K562 (cell line): ENCODE measurements around the gene CDX1. TPM values are rescaled to one million over a fixed set of nuclear protein-coding genes. Genes with fewer than 3 reads are reported as not detected.
A peak's percentile ranks its signal among the peaks of the same experiment; 100 is the strongest.

Experiments
- ATAC-seq: fragments of 200-7000 bp; cut with Tn5 transposase; 3 replicates; pipeline ENCODE4 v1.9.1; 2020; ENCODE audit warnings: moderate library complexity
- BruUV-seq: library from RNA; stranded (reverse); fragments of 400-500 nt; replicated peaks from 2 replicates; lab custom pipeline; 2021; lab: Mats Ljungman, UMichigan
- CTCF ChIA-PET: fragments of 300-600 bp; formaldehyde crosslinking; extraction: SDS; loops from one replicate; lab custom pipeline; 2021; ENCODE audit warnings: low intra/inter-chr PET ratio; lab: Yijun Ruan, JAX
- POLR2A ChIA-PET: fragments of 300-600, 350-650 bp; sonication (Branson Sonifier 250); formaldehyde crosslinking; extraction: SDS; loops from one replicate; lab custom pipeline; 2021; ENCODE audit warnings: antibody characterized with exemption, inconsistent platforms; lab: Yijun Ruan, JAX
- DNase-seq, 4 experiments: peaks; one replicate each; pipeline versions ENCODE4 v3.0.0 to v3.0.0-alpha.2; 2011 to 2018; ENCODE audit warnings: low spot score in 3 of 4, mixed read lengths in 3 of 4; ENCODE audit errors: extremely low read depth in 1 of 4
- FAIRE-seq: peaks from 2 replicates; lab custom pipeline; 2011; peaks lifted over from hg19 to GRCh38; lab: Jason Lieb, UNC
- H2AFZ ChIP-seq: 2 replicates; pipeline ENCODE4 v1.6.0; 2011; ENCODE audit warnings: low read depth, low read length, control low read depth, inconsistent platforms
- H3K27ac ChIP-seq: fragments of 200-600 bp; 3 replicates; pipeline ENCODE4 v1.8.0; 2011; ENCODE audit warnings: low read depth, mild to moderate bottlenecking, control low read depth, inconsistent platforms, low read length, moderate library complexity, mixed read lengths; ENCODE audit errors: extremely low read depth
- H3K27me3 ChIP-seq, 2 experiments: fragments of 300-600 bp in 1 of 2; 2 replicates in 1 of 2; 3 replicates in 1 of 2; pipeline versions ENCODE4 v1.6.0 to v1.8.0; 2011; ENCODE audit warnings: inconsistent platforms in 2 of 2, low read length in 2 of 2, mild to moderate bottlenecking in 1 of 2, mixed read lengths in 1 of 2, moderate library complexity in 1 of 2; ENCODE audit not compliant: control insufficient read depth in 2 of 2, insufficient read depth in 2 of 2
- H3K36me3 ChIP-seq: fragments of 300-600 bp; 3 replicates; pipeline ENCODE4 v1.8.0; 2011; ENCODE audit warnings: mild to moderate bottlenecking, low read length, inconsistent platforms; ENCODE audit not compliant: control insufficient read depth, insufficient read depth
- H3K4me1 ChIP-seq, 2 experiments: fragments of 200-600 bp in 1 of 2; replicated peaks in 1 of 2; 2 replicates in 1 of 2; 3 replicates in 1 of 2; pipeline versions ENCODE4 v1.5.1 to v1.8.0; 2011; ENCODE audit warnings: inconsistent platforms in 2 of 2, low read length in 2 of 2, mild to moderate bottlenecking in 1 of 2, mixed read lengths in 1 of 2, moderate library complexity in 1 of 2; ENCODE audit not compliant: control insufficient read depth in 2 of 2, insufficient read depth in 2 of 2
- H3K4me2 ChIP-seq: 2 replicates; pipeline ENCODE4 v1.6.1; 2011; ENCODE audit warnings: low read length, control low read depth, inconsistent platforms, mixed read lengths; ENCODE audit not compliant: insufficient read depth
- H3K4me3 ChIP-seq: fragments of 200-600 bp; sonication (generic), shearing (Covaris generic); 2 replicates; pipeline ENCODE4 v1.5.1; 2016; ENCODE audit warnings: control low read depth, inconsistent platforms
- H3K79me2 ChIP-seq: fragments of 200-600 bp; 3 replicates; pipeline ENCODE4 v1.8.0; 2011; ENCODE audit warnings: low read length, inconsistent platforms; ENCODE audit not compliant: control insufficient read depth, insufficient read depth
- H3K9ac ChIP-seq, 2 experiments: 2 replicates each; pipeline versions ENCODE4 v1.6.0 to v1.6.1; 2011; ENCODE audit warnings: low read depth in 2 of 2, low read length in 2 of 2, control low read depth in 1 of 2, inconsistent platforms in 1 of 2, mild to moderate bottlenecking in 1 of 2, mixed read lengths in 1 of 2; ENCODE audit not compliant: insufficient read depth in 1 of 2
- H3K9me1 ChIP-seq: one replicate; pipeline ENCODE4 v1.6.0; 2011; ENCODE audit warnings: inconsistent platforms, mild to moderate bottlenecking, low read length, moderate library complexity; ENCODE audit not compliant: control insufficient read depth, insufficient read depth
- H3K9me3 ChIP-seq: replicated peaks from 2 replicates; pipeline ENCODE4 v1.5.1; 2011; ENCODE audit warnings: low read depth, low read length, inconsistent platforms; ENCODE audit not compliant: control insufficient read depth, insufficient read depth
- H4K20me1 ChIP-seq: replicated peaks from 2 replicates; pipeline ENCODE4 v1.6.1; 2011; ENCODE audit warnings: low read length, inconsistent platforms, mixed read lengths; ENCODE audit not compliant: control insufficient read depth, insufficient read depth
- MYNN ChIP-seq, 2 experiments: sonication (generic); formaldehyde crosslinking in 1 of 2; IDR thresholded peaks; 2 replicates each; pipeline versions ENCODE4 v1.5.0 to v1.6.1; 2016 to 2020; ENCODE audit warnings: antibody characterized with exemption in 1 of 2, missing genetic modification reagents in 1 of 2
- NFE2 ChIP-seq: IDR thresholded peaks from 2 replicates; pipeline ENCODE4 v1.6.1; 2014; ENCODE audit warnings: antibody characterized with exemption, low read depth
- NFYB ChIP-seq: IDR thresholded peaks from 2 replicates; pipeline ENCODE4 v1.6.1; 2011; ENCODE audit warnings: mild to moderate bottlenecking, moderate library complexity; ENCODE audit not compliant: insufficient read length; ENCODE audit errors: extremely low read depth
- RAD51 ChIP-seq: fragments of 450-650 bp; IDR thresholded peaks from 2 replicates; pipeline ENCODE4 v1.7.1; 2016; ENCODE audit warnings: low read depth, mild to moderate bottlenecking, borderline replicate concordance
- ZBTB49 ChIP-seq: sonication (generic); formaldehyde crosslinking; IDR thresholded peaks from 2 replicates; pipeline ENCODE4 v1.8.0; 2022; ENCODE audit warnings: missing genetic modification reagents, mild to moderate bottlenecking, borderline replicate concordance
- ZSCAN29 ChIP-seq: fragments of 450-650 bp; IDR thresholded peaks from 2 replicates; pipeline ENCODE4 v1.6.1; 2017
- in situ Hi-C: fragments of 300-500 bp; cut with MboI; formaldehyde crosslinking; loops from 4 replicates; pipeline ENCODE4 v1.15.0; 2018; ENCODE audit warnings: inconsistent platforms, mixed read lengths
- intact Hi-C: fragments of 100-400 bp; cut with micrococcal nuclease; formaldehyde crosslinking; loops from 2 replicates; pipeline ENCODE4 v1.14.2; 2022
- polyA plus RNA-seq, 8 experiments: library from polyadenylated mRNA; depleted of rRNA in 4 of 8; stranded (reverse) in 5 of 8; unstranded in 3 of 8; fragments of >200 nt; fragmentation: Nextera tagmentation in 2 of 8; fragmentation: Illumina TruSeq in 1 of 8; extraction: Ambion mirVana in 2 of 8; extraction: Trizol in 1 of 8; gene quantifications; 2 replicates each; pipeline versions ENCODE4 v1.2.1 to v1.2.3, GENCODE V29; 2011 to 2014; ENCODE audit warnings: inconsistent platforms in 1 of 8, missing spikeins in 1 of 8
- total RNA-seq, 7 experiments: library from RNA; depleted of rRNA in 6 of 7; stranded (reverse); fragments of >200 nt in 6 of 7; fragmentation: Illumina TruSeq in 2 of 7; extraction: Trizol in 2 of 7; gene quantifications; 2 replicates each; pipeline versions ENCODE4 v1.2.1 to v1.2.3, GENCODE V29; 2011 to 2021; ENCODE audit warnings: low replicate concordance in 1 of 7
- TF ChIP-seq, protein P1 (sequence below): fragments of 450-650 bp; formaldehyde crosslinking; IDR thresholded peaks from 2 replicates; pipeline ENCODE4 v1.4.0; 2020; ENCODE audit warnings: mild to moderate bottlenecking, moderate library complexity
- TF ChIP-seq, protein P2 (sequence below): sonication (generic); formaldehyde crosslinking; IDR thresholded peaks from 2 replicates; pipeline ENCODE4 v1.9.0; 2022; ENCODE audit warnings: mild to moderate bottlenecking, missing genetic modification reagents
- TF ChIP-seq, protein P3 (sequence below): sonication (generic); formaldehyde crosslinking; IDR thresholded peaks from 2 replicates; pipeline ENCODE4 v1.5.0; 2020; ENCODE audit warnings: missing genetic modification reagents

CDX1 gene
- total and polyA plus RNA-seq, 9 of the 15 experiments (the other 6 are each of a cell fraction or from before 2014, with no cell fraction given) = 0.06 to 0.16 TPM; not detected in 7

DNA sequence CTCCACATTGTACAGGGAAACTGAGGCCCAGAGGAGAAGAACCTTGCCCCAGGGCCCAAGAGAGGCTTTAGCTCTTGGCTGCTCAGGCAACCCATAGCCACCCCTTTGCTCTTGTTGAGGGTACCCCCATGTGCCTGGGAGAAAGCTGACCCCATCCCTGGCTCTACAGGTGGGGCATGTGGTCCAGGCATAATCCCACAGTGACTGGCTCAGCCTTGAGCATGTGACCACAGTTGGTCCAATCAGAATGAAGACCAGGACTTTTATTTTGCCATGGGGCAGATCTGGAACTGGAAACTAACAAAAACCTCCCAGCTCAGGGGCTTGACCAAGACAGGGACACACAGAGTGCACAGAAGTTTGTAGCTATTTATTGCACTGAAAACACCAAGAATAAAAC is 52.6 kb downstream of the CDX1 start:
- BruUV-seq = no TSS peak
- Histone ChIP-seq H3K79me2 (no peaks in the 10 kb centered on the region), H4K20me1 (peaks cover 8% of the 10 kb centered on the region; the same call in 1 of the 2 replicates), H3K4me1 (peaks cover 3 to 4% of the 10 kb centered on the region in 2 experiments; a peak in 3 of 5 replicates), H2AFZ (no peak overlapping the region), H3K27me3 (peaks cover 13 to 28% of the 10 kb centered on the region in 2 experiments; a peak in 4 of 5 replicates), H3K4me3 (no peak overlapping the region), H3K36me3 (no peaks in the 10 kb centered on the region), H3K9ac (no peak overlapping the region), H3K9me3 (no peaks in the 10 kb centered on the region), H3K9me1 (no peaks in the 10 kb centered on the region), H3K27ac (no peak overlapping the region), H3K4me2 (no peak overlapping the region)
- ChIA-PET CTCF (interaction anchor here (2.0 to 4.1 kb wide), 2 partner anchors 57 to 89 kb away, joined by 25 to 36 read pairs; no protein-coding TSS in a partner anchor), POLR2A (interaction anchor here (1.2 kb wide), 1 partner anchor 193 kb away, joined by 3 read pairs; no protein-coding TSS in a partner anchor)
- DNase-seq (peak in 3 of 4 experiments; percentile 42 to 54 (median 42)), FAIRE-seq (peak; percentile 23), ATAC-seq (peak; percentile 51)
- TF ChIP-seq, protein P1, sequence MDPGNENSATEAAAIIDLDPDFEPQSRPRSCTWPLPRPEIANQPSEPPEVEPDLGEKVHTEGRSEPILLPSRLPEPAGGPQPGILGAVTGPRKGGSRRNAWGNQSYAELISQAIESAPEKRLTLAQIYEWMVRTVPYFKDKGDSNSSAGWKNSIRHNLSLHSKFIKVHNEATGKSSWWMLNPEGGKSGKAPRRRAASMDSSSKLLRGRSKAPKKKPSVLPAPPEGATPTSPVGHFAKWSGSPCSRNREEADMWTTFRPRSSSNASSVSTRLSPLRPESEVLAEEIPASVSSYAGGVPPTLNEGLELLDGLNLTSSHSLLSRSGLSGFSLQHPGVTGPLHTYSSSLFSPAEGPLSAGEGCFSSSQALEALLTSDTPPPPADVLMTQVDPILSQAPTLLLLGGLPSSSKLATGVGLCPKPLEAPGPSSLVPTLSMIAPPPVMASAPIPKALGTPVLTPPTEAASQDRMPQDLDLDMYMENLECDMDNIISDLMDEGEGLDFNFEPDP = no peak
- TF ChIP-seq MYNN (IDR thresholded peaks at IDR 0.05) (peak; percentile 98), MYNN (CRISPR knock-in tag; IDR thresholded peaks at IDR 0.05) (peak; percentile 79), NFE2 (no peak), NFYB (peak; percentile 27), ZSCAN29 (no peak), RAD51 (peak; percentile 61), ZBTB49 (CRISPR knock-in tag) (no peak)
- TF ChIP-seq, protein P2, sequence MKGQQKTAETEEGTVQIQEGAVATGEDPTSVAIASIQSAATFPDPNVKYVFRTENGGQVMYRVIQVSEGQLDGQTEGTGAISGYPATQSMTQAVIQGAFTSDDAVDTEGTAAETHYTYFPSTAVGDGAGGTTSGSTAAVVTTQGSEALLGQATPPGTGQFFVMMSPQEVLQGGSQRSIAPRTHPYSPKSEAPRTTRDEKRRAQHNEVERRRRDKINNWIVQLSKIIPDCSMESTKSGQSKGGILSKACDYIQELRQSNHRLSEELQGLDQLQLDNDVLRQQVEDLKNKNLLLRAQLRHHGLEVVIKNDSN (CRISPR knock-in tag) = peak; percentile 76
- TF ChIP-seq, protein P3, sequence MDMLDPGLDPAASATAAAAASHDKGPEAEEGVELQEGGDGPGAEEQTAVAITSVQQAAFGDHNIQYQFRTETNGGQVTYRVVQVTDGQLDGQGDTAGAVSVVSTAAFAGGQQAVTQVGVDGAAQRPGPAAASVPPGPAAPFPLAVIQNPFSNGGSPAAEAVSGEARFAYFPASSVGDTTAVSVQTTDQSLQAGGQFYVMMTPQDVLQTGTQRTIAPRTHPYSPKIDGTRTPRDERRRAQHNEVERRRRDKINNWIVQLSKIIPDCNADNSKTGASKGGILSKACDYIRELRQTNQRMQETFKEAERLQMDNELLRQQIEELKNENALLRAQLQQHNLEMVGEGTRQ = peak; percentile 67
- in situ Hi-C loops = loop anchor here (10.0 kb wide), 1 partner anchor 584 kb away; no protein-coding TSS in a partner anchor
- intact Hi-C loops = loop anchor here (2.0 to 5.0 kb wide), 3 partner anchors 132 to 382 kb away; no protein-coding TSS in a partner anchor
